ENCODE data around the gene TMEM126A.
"Not testable (repeated sequence)": the region's sequence is repeated elsewhere in the genome, so short reads cannot be mapped to it uniquely, and the experiment has no call there.

TMEM126A gene

DNA sequence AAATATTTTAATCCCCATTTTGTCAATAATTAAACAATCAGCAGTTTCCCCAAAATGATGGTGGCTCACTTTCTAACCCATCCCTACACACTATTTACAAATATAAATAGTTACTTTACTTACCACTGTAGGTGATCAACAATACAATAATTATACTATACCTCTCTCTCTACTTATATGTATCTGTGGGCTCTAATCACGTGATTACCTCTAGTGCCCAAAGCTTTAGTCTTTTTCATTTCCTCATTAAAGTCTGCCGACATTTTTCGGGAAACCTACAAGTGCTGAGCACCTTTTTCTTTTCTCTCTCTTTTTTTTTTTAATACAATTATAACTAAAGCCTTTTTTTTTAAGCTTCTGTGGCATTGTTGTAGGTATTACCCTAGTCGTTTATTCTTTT lies 44.5 kb upstream of the TMEM126A start:
- TF ChIP-seq, protein P1, sequence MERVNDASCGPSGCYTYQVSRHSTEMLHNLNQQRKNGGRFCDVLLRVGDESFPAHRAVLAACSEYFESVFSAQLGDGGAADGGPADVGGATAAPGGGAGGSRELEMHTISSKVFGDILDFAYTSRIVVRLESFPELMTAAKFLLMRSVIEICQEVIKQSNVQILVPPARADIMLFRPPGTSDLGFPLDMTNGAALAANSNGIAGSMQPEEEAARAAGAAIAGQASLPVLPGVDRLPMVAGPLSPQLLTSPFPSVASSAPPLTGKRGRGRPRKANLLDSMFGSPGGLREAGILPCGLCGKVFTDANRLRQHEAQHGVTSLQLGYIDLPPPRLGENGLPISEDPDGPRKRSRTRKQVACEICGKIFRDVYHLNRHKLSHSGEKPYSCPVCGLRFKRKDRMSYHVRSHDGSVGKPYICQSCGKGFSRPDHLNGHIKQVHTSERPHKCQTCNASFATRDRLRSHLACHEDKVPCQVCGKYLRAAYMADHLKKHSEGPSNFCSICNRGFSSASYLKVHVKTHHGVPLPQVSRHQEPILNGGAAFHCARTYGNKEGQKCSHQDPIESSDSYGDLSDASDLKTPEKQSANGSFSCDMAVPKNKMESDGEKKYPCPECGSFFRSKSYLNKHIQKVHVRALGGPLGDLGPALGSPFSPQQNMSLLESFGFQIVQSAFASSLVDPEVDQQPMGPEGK (CRISPR knock-in tag; IDR thresholded peaks at IDR 0.05; ENCODE audit: borderline replicate concordance), result no peak
- TF ChIP-seq, protein P2, sequence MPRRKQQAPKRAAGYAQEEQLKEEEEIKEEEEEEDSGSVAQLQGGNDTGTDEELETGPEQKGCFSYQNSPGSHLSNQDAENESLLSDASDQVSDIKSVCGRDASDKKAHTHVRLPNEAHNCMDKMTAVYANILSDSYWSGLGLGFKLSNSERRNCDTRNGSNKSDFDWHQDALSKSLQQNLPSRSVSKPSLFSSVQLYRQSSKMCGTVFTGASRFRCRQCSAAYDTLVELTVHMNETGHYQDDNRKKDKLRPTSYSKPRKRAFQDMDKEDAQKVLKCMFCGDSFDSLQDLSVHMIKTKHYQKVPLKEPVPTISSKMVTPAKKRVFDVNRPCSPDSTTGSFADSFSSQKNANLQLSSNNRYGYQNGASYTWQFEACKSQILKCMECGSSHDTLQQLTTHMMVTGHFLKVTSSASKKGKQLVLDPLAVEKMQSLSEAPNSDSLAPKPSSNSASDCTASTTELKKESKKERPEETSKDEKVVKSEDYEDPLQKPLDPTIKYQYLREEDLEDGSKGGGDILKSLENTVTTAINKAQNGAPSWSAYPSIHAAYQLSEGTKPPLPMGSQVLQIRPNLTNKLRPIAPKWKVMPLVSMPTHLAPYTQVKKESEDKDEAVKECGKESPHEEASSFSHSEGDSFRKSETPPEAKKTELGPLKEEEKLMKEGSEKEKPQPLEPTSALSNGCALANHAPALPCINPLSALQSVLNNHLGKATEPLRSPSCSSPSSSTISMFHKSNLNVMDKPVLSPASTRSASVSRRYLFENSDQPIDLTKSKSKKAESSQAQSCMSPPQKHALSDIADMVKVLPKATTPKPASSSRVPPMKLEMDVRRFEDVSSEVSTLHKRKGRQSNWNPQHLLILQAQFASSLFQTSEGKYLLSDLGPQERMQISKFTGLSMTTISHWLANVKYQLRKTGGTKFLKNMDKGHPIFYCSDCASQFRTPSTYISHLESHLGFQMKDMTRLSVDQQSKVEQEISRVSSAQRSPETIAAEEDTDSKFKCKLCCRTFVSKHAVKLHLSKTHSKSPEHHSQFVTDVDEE (CRISPR knock-in tag; IDR thresholded peaks at IDR 0.05), result no peak
- TF ChIP-seq BACH2 (CRISPR knock-in tag; IDR thresholded peaks at IDR 0.05; ENCODE audit: borderline replicate concordance) (no peak), TCF4 (CRISPR knock-in tag; IDR thresholded peaks at IDR 0.05; ENCODE audit: borderline replicate concordance) (no peak), TOX (CRISPR knock-in tag; IDR thresholded peaks at IDR 0.05; ENCODE audit: borderline replicate concordance) (no peak), ZNF565 (CRISPR knock-in tag; conservative IDR thresholded peaks at IDR 0.05; ENCODE audit: low read depth) (no peak), PPARA (CRISPR knock-in tag; IDR thresholded peaks at IDR 0.05; ENCODE audit: borderline replicate concordance) (no peak), OSR1 (CRISPR knock-in tag; IDR thresholded peaks at IDR 0.05) (no peak), ZNF70 (CRISPR knock-in tag; IDR thresholded peaks at IDR 0.05) (no peak), GLIS3 (CRISPR knock-in tag; IDR thresholded peaks at IDR 0.05) (no peak), ARNTL (CRISPR knock-in tag; IDR thresholded peaks at IDR 0.05; ENCODE audit: borderline replicate concordance, low read depth) (no peak), ZC3H10 (CRISPR knock-in tag; IDR thresholded peaks at IDR 0.05) (no peak), ISL1 (CRISPR knock-in tag; IDR thresholded peaks at IDR 0.05) (no peak), RARB (CRISPR knock-in tag; IDR thresholded peaks at IDR 0.05) (no peak), SNAI2 (CRISPR knock-in tag; IDR thresholded peaks at IDR 0.05) (no peak)
- TF ChIP-seq, protein P3, sequence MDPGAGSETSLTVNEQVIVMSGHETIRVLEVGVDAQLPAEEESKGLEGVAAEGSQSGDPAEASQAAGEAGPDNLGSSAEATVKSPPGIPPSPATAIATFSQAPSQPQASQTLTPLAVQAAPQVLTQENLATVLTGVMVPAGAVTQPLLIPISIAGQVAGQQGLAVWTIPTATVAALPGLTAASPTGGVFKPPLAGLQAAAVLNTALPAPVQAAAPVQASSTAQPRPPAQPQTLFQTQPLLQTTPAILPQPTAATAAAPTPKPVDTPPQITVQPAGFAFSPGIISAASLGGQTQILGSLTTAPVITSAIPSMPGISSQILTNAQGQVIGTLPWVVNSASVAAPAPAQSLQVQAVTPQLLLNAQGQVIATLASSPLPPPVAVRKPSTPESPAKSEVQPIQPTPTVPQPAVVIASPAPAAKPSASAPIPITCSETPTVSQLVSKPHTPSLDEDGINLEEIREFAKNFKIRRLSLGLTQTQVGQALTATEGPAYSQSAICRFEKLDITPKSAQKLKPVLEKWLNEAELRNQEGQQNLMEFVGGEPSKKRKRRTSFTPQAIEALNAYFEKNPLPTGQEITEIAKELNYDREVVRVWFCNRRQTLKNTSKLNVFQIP (CRISPR knock-in tag; IDR thresholded peaks at IDR 0.05; ENCODE audit: borderline replicate concordance, low read depth), result no peak
- TF ChIP-seq, protein P4, sequence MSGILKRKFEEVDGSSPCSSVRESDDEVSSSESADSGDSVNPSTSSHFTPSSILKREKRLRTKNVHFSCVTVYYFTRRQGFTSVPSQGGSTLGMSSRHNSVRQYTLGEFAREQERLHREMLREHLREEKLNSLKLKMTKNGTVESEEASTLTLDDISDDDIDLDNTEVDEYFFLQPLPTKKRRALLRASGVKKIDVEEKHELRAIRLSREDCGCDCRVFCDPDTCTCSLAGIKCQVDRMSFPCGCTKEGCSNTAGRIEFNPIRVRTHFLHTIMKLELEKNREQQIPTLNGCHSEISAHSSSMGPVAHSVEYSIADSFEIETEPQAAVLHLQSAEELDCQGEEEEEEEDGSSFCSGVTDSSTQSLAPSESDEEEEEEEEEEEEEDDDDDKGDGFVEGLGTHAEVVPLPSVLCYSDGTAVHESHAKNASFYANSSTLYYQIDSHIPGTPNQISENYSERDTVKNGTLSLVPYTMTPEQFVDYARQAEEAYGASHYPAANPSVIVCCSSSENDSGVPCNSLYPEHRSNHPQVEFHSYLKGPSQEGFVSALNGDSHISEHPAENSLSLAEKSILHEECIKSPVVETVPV (CRISPR knock-in tag; IDR thresholded peaks at IDR 0.05), result no peak
- TF ChIP-seq, protein P5, sequence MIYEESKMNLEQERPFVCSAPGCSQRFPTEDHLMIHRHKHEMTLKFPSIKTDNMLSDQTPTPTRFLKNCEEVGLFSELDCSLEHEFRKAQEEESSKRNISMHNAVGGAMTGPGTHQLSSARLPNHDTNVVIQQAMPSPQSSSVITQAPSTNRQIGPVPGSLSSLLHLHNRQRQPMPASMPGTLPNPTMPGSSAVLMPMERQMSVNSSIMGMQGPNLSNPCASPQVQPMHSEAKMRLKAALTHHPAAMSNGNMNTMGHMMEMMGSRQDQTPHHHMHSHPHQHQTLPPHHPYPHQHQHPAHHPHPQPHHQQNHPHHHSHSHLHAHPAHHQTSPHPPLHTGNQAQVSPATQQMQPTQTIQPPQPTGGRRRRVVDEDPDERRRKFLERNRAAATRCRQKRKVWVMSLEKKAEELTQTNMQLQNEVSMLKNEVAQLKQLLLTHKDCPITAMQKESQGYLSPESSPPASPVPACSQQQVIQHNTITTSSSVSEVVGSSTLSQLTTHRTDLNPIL (CRISPR knock-in tag; IDR thresholded peaks at IDR 0.05; ENCODE audit: low read depth), result no peak
- ATAC-seq, result no peak

DNA sequence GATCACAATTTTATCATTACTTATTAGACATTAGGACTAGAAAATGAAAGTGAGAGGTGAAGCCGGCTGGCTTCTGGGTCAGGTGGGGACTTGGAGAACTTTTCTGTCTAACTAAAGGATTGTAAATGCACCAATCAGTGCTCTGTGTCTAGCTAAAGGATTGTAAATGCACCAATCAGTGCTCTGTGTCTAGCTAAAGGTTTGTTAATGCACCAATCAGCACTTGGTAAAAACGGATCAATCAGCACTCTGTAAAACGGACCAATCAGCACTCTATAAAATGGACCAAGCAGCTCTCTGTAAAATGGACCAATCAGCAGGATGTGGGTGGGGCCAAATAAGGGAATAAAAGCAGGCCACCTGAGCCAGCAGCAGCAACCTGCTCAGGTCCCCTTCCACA lies 41.5 kb upstream of the TMEM126A start:
- not testable (repeated sequence) for ATAC-seq

DNA sequence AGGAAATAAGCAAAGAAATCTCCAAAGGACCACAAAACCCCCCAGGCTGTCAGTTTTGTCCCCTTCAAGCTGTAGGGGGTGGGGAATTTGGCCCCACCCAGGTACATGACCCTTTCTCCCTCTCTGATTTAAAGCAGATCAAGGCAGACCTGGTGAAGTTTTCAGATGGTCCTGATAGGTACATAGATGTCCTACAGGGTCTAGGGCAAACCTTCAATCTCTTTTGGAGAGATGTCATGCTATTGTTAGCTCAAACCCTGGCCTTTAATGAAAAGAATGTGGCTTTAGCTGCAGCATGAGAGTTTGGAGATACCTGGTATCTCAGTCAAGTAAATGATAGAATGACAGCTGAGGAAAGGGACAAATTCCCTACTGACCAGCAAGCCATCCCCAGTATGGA lies 39.1 kb upstream of the TMEM126A start:
- not testable (repeated sequence) for ATAC-seq

DNA sequence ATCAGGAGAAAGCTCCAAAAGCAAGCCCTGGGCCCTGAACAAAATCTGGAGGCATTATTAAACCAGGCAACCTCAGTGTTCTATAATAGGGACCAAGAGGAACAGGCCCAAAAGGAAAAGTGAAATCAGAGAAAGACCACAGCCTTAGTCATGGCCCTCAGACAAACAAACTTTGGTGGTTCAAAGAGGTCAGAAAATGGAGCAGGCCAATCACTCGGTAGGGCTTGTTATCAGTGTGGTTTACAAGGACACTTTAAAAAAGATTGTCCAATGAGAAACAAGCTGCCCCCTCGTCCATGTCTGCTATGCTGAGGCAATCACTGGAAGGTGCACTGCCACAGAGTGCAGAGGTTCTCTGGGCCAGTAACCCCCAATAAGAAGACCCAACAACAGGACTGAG lies 38.5 kb upstream of the TMEM126A start:
- not testable (repeated sequence) for ATAC-seq

DNA sequence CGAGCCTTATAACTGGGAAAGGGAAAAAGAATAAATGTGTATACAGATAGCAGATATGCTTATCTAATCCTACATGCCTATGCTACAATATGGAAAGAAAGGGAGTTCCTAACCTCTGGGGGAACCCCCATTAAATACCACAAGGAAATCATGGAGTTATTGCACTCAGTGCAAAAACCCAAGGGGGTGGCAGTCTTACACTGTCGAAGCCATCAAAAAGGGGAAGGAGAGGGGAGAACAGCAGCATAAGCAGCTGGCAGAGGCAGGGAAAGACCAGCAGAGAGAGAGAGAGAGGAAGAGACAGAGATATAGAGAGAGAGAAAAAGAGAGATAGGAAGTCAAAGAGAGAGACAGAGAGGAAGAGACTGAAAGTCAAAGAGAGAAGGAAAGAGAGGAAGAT lies 36.1 kb upstream of the TMEM126A start:
- not testable (repeated sequence) for ATAC-seq
